GM12891 (cell line): ENCODE measurements around the gene PCSK6.

Experiments
- DNase-seq: peaks from one replicate; pipeline ENCODE4 v3.0.0; 2011; ENCODE audit warnings: low spot score; ENCODE audit not compliant: insufficient read length
- FAIRE-seq: peaks from 2 replicates; lab custom pipeline; 2011; peaks lifted over from hg19 to GRCh38; lab: Jason Lieb, UNC
- PAX5 ChIP-seq: IDR thresholded peaks from 2 replicates; pipeline ENCODE4 v1.6.1; 2011; ENCODE audit warnings: low read length, moderate library complexity, mild to moderate bottlenecking; ENCODE audit not compliant: insufficient read depth, severe bottlenecking
- POLR2A ChIP-seq: IDR thresholded peaks from 2 replicates; pipeline ENCODE4 v1.6.1; 2011; ENCODE audit warnings: low read depth, low read length, control low read depth
- POLR2AphosphoS5 ChIP-seq: IDR thresholded peaks from 2 replicates; pipeline ENCODE4 v1.6.1; 2011; ENCODE audit warnings: low read depth, low read length, control low read depth
- POU2F2 ChIP-seq: IDR thresholded peaks from 2 replicates; pipeline ENCODE4 v1.6.1; 2011; ENCODE audit warnings: low read depth, mild to moderate bottlenecking, control low read depth, low read length, moderate library complexity
- SPI1 ChIP-seq: IDR thresholded peaks from 2 replicates; pipeline ENCODE4 v1.6.1; 2011; ENCODE audit warnings: low read depth, low read length, control low read depth
- TAF1 ChIP-seq: IDR thresholded peaks from 2 replicates; pipeline ENCODE4 v1.6.1; 2011; ENCODE audit warnings: low read depth, low read length, control low read depth

PCSK6 gene

GRCh38 chr15:101355678-101356464 is 133.6 kb downstream of the PCSK6 start:
- DNase-seq (no peak), FAIRE-seq (no peak)
- TF ChIP-seq TAF1 (no peak), POU2F2 (no peak), POLR2A (no peak), PAX5 (no peak), POLR2AphosphoS5 (no peak), SPI1 (no peak)

- FAIRE-seq (no peak), DNase-seq (no peak)
- TF ChIP-seq POLR2AphosphoS5 (no peak), TAF1 (no peak), PAX5 (no peak), POU2F2 (no peak), SPI1 (no peak), POLR2A (no peak)
Measured at GRCh38 chr15:101354891-101355623, 134.4 kb downstream of the PCSK6 start.

GRCh38 chr15:101353240-101353639 is 136.3 kb downstream of the PCSK6 start:
- no peak for TF ChIP-seq TAF1
- no peak for TF ChIP-seq POLR2AphosphoS5
- TF ChIP-seq POLR2A = no peak
- no peak for TF ChIP-seq SPI1
- TF ChIP-seq PAX5 = no peak
- no peak for TF ChIP-seq POU2F2
- FAIRE-seq (no peak), DNase-seq (no peak)

GRCh38 chr15:101351736-101352135 is 137.8 kb downstream of the PCSK6 start:
- no peak for FAIRE-seq
- DNase-seq = no peak
- TF ChIP-seq POLR2AphosphoS5 (no peak), POU2F2 (no peak), TAF1 (no peak), PAX5 (no peak), SPI1 (no peak), POLR2A (no peak)

GRCh38 chr15:101349047-101349951 is 140.2 kb downstream of the PCSK6 start:
- FAIRE-seq (no peak), DNase-seq (no peak)
- no peak for TF ChIP-seq SPI1
- no peak for TF ChIP-seq POLR2AphosphoS5
- TF ChIP-seq POU2F2 = no peak

GRCh38 chr15:101348643-101349042 is 140.9 kb downstream of the PCSK6 start:
- TF ChIP-seq TAF1 (no peak), POLR2A (no peak), PAX5 (no peak), POU2F2 (no peak), SPI1 (no peak)
- no peak for FAIRE-seq

GRCh38 chr15:101348015-101348414 is 141.5 kb downstream of the PCSK6 start:
- DNase-seq (no peak), FAIRE-seq (no peak)
- TF ChIP-seq POLR2A = no peak
- no peak for TF ChIP-seq TAF1
- no peak for TF ChIP-seq PAX5
- TF ChIP-seq POLR2AphosphoS5 = no peak
- no peak for TF ChIP-seq POU2F2
- no peak for TF ChIP-seq SPI1

More at GRCh38 chr15:101348643-101349042, 140.9 kb downstream of the PCSK6 start:
- DNase-seq = no peak

GRCh38 chr15:101347454-101347853 is 142.1 kb downstream of the PCSK6 start:
- FAIRE-seq = no peak
- TF ChIP-seq PAX5 (no peak), POLR2A (no peak), POLR2AphosphoS5 (no peak), POU2F2 (no peak), TAF1 (no peak), SPI1 (no peak)
- DNase-seq = no peak

GRCh38 chr15:101346928-101347327 is 142.6 kb downstream of the PCSK6 start:
- DNase-seq = no peak
- TF ChIP-seq PAX5 = no peak
- no peak for TF ChIP-seq POLR2A
- no peak for TF ChIP-seq POLR2AphosphoS5
- TF ChIP-seq POU2F2 = no peak
- TF ChIP-seq SPI1 = no peak
- TF ChIP-seq TAF1 = no peak
- no peak for FAIRE-seq
